A549 (cell line): ENCODE results near the gene KSR2.

Experiments used
- CTCF ChIP-seq: fragments of >200 bp; sonication (Bioruptor Twin); formaldehyde crosslinking; IDR thresholded peaks from 3 replicates; pipeline ENCODE4 v1.5.1; 2016
- EP300 ChIP-seq, 2 experiments: fragments of >200 bp; sonication (Bioruptor Twin); formaldehyde crosslinking; IDR thresholded peaks; 2 replicates in 1 of 2; 3 replicates in 1 of 2; pipeline ENCODE4 v1.6.1; 2016 to 2017
- ESRRA ChIP-seq: fragments of 150-350 bp; IDR thresholded peaks from 2 replicates; pipeline ENCODE4 v1.6.1; 2014; ENCODE audit warnings: mild to moderate bottlenecking, low read length, borderline replicate concordance
- GATA3 ChIP-seq: IDR thresholded peaks from 2 replicates; pipeline ENCODE4 v1.6.1; 2012; ENCODE audit warnings: borderline replicate concordance
- JUN ChIP-seq, 2 experiments: fragments of >200 bp; sonication (Bioruptor Twin); formaldehyde crosslinking; IDR thresholded peaks; 2 replicates in 1 of 2; 3 replicates in 1 of 2; pipeline ENCODE4 v1.6.1; 2016 to 2017
- JUNB ChIP-seq: fragments of >200 bp; sonication (Bioruptor Twin); formaldehyde crosslinking; IDR thresholded peaks from 2 replicates; pipeline ENCODE4 v1.6.1; 2016
- KDM5A ChIP-seq: fragments of 200-600 bp; sonication (generic); IDR thresholded peaks from 2 replicates; pipeline ENCODE4 v1.6.1; 2016; ENCODE audit warnings: antibody characterized with exemption, mild to moderate bottlenecking
- MAX ChIP-seq: IDR thresholded peaks from 2 replicates; pipeline ENCODE4 v1.6.1; 2012
- MAZ ChIP-seq: fragments of 150-350 bp; IDR thresholded peaks from 2 replicates; pipeline ENCODE4 v1.6.1; 2014; ENCODE audit warnings: antibody characterized with exemption, low read depth, low read length, borderline replicate concordance
- POLR2A ChIP-seq: IDR thresholded peaks from 2 replicates; pipeline ENCODE4 v1.6.1; 2012; ENCODE audit warnings: mild to moderate bottlenecking, low read length
- RCOR1 ChIP-seq: fragments of 150-350 bp; IDR thresholded peaks from 2 replicates; pipeline ENCODE4 v1.6.1; 2014; ENCODE audit warnings: antibody characterized with exemption, low read length, low read depth
- REST ChIP-seq: fragments of 200-600 bp; sonication (generic); IDR thresholded peaks from 2 replicates; pipeline ENCODE4 v1.6.1; 2016; ENCODE audit warnings: antibody characterized with exemption, mild to moderate bottlenecking, moderate library complexity
- RFX5 ChIP-seq: fragments of 450-650 bp; IDR thresholded peaks from 2 replicates; pipeline ENCODE4 v1.7.1; 2014; ENCODE audit warnings: antibody characterized with exemption, mild to moderate bottlenecking, moderate library complexity
- SMC3 ChIP-seq: fragments of >200 bp; sonication (Bioruptor Twin); formaldehyde crosslinking; IDR thresholded peaks from 3 replicates; pipeline ENCODE4 v1.6.1; 2018; ENCODE audit warnings: inconsistent platforms

GRCh38 chr12:117525766-117526165 is 443.0 kb downstream of the KSR2 start:
- TF ChIP-seq MAX (no peak), CTCF (no peak), RFX5 (no peak), RCOR1 (no peak), GATA3 (no peak), MAZ (no peak), POLR2A (no peak), KDM5A (no peak), SMC3 (no peak), JUN (IDR thresholded peaks at IDR 0.05) (no peak), REST (no peak), JUNB (no peak), EP300 (IDR thresholded peaks at IDR 0.05) (no peak), ESRRA (no peak)
